Erythroblast (primary cell): ENCODE results near the gene NFIL3.

Source experiments
- GATA1 ChIP-seq: IDR thresholded peaks from 2 replicates; pipeline ENCODE4 v1.6.1; 2011; ENCODE audit warnings: low read depth, mild to moderate bottlenecking, control low read depth, low read length, moderate library complexity
- POLR2A ChIP-seq: IDR thresholded peaks from 2 replicates; pipeline ENCODE4 v1.6.1; 2011; ENCODE audit warnings: mild to moderate bottlenecking, low read length

DNA sequence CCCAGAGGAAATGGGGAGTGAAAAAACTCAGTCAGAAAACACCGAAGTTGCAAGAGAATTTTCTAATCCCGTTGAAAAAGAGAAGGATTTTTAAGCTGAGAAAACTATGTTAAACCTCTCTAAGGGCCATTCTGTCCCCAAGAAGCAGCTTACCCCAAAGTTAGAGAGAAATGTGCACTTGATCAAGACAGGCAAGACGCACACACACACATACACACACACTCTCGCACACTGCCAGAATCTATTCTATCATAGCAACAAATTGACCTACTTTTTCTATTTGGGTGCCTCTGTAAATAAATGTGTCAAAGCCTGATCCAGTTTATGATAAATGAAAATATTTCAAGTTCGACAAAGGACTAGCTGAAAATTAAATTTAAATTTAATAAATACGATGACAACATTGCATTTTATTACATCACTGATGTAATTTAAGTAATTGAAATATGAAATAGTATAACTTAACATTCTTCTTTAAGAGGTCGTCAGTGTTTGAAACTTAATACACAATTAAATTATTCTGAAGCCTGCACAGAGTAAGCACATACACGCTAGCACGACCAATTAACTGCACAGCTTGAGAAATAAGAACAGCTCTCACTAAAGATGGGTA, 5.9 kb downstream of the NFIL3 start:
- TF ChIP-seq POLR2A (no peak), GATA1 (no peak)
